Measurements from ENCODE around the gene LUC7L3. TPM values are rescaled to one million over a fixed set of nuclear protein-coding genes. Genes with fewer than 3 reads are reported as not detected.

LUC7L3 gene
- total and polyA plus RNA-seq, 8 donors: 63.4 to 1,211 (median 208) TPM

- Histone ChIP-seq H3K36me3 (peaks cover 0 to 42% (median 22%) of the 10 kb centered on the region in 4 donors), H3K4me1 (peaks cover 11 to 25% (median 19%) of the 10 kb centered on the region in 4 donors), H3K27me3 (no peaks in the 10 kb centered on the region), H3K27ac (peak overlapping the region in 2 of 5 donors; percentile 30 to 34), H3K9me3 (no peaks in the 10 kb centered on the region), H3K4me3 (no peak overlapping the region)
- DNase-seq: no peak
- 59 to 80% (median 75%) methylated on average over 3 of the region's 3 CpGs for WGBS, 5 donors
- TF ChIP-seq POLR2A (IDR thresholded peaks at IDR 0.05) (no peak), POLR2AphosphoS5 (IDR thresholded peaks at IDR 0.05) (no peak), EP300 (IDR thresholded peaks at IDR 0.05) (no peak)
- TF ChIP-seq, protein P1, sequence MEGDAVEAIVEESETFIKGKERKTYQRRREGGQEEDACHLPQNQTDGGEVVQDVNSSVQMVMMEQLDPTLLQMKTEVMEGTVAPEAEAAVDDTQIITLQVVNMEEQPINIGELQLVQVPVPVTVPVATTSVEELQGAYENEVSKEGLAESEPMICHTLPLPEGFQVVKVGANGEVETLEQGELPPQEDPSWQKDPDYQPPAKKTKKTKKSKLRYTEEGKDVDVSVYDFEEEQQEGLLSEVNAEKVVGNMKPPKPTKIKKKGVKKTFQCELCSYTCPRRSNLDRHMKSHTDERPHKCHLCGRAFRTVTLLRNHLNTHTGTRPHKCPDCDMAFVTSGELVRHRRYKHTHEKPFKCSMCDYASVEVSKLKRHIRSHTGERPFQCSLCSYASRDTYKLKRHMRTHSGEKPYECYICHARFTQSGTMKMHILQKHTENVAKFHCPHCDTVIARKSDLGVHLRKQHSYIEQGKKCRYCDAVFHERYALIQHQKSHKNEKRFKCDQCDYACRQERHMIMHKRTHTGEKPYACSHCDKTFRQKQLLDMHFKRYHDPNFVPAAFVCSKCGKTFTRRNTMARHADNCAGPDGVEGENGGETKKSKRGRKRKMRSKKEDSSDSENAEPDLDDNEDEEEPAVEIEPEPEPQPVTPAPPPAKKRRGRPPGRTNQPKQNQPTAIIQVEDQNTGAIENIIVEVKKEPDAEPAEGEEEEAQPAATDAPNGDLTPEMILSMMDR (IDR thresholded peaks at IDR 0.05): no peak
- intact Hi-C loops (cut with DNase I; ENCODE audit: low total_unique reads): no loop called here
These were observed 44.2 kb upstream of the LUC7L3 start for GRCh38 chr17:50675190-50675589.

DNA sequence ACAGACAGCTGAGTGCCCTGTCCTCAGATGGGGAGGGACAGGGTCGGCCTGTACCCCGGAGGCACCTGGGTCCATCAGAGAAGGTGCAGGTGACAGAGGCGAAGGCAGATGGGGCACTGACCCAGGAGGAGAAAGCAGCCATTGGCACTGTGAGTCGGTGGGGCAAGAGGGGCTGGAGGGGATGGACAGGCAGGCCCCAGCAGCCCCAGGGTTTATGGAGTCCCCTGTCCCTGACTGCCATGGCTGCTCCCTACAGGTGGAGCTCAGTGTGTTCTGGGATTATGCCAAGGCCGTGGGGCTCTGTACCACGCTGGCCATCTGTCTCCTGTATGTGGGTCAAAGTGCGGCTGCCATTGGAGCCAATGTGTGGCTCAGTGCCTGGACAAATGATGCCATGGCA is 43.8 kb upstream of the LUC7L3 start:
- 66 to 80% (median 72%) methylated on average over 6 to 7 of the region's 7 CpGs for WGBS, 5 donors
- Histone ChIP-seq H3K4me3 (no peak overlapping the region), H3K9me3 (no peaks in the 10 kb centered on the region), H3K27me3 (no peaks in the 10 kb centered on the region), H3K36me3 (peaks cover 0 to 42% (median 22%) of the 10 kb centered on the region in 4 donors), H3K27ac (peak overlapping the region in 2 of 5 donors; percentile 30 to 34), H3K4me1 (peaks cover 11 to 28% (median 20%) of the 10 kb centered on the region in 4 donors)
- intact Hi-C loops (cut with DNase I; ENCODE audit: low total_unique reads): no loop called here
- no peak for TF ChIP-seq EP300 (IDR thresholded peaks at IDR 0.05)
- TF ChIP-seq, protein P1 (IDR thresholded peaks at IDR 0.05): no peak
- TF ChIP-seq POLR2A (IDR thresholded peaks at IDR 0.05): no peak
- TF ChIP-seq POLR2AphosphoS5 (IDR thresholded peaks at IDR 0.05): no peak
- DNase-seq: peak in 1 of 2 donors; percentile 65

GRCh38 chr17:50676065-50676975 is 43.1 kb upstream of the LUC7L3 start:
- H3K27me3 ChIP-seq: no peaks in the 10 kb centered on the region
- H3K4me3 ChIP-seq: no peak overlapping the region
- H3K4me1 ChIP-seq: peaks cover 14 to 30% (median 25%) of the 10 kb centered on the region in 4 donors
- no peak for TF ChIP-seq POLR2AphosphoS5 (IDR thresholded peaks at IDR 0.05)
- TF ChIP-seq, protein P1 (IDR thresholded peaks at IDR 0.05): no peak
- TF ChIP-seq POLR2A (IDR thresholded peaks at IDR 0.05): no peak
- TF ChIP-seq EP300 (IDR thresholded peaks at IDR 0.05): no peak
- DNase-seq: no peak
- no peaks in the 10 kb centered on the region for H3K9me3 ChIP-seq
- intact Hi-C loops (cut with DNase I; ENCODE audit: low total_unique reads): no loop called here
- peaks cover 0 to 42% (median 22%) of the 10 kb centered on the region in 4 donors for H3K36me3 ChIP-seq
- WGBS, 5 donors: 86 to 90% (median 88%) methylated on average over 24 of the region's 24 CpGs
- no peak overlapping the region for H3K27ac ChIP-seq

DNA sequence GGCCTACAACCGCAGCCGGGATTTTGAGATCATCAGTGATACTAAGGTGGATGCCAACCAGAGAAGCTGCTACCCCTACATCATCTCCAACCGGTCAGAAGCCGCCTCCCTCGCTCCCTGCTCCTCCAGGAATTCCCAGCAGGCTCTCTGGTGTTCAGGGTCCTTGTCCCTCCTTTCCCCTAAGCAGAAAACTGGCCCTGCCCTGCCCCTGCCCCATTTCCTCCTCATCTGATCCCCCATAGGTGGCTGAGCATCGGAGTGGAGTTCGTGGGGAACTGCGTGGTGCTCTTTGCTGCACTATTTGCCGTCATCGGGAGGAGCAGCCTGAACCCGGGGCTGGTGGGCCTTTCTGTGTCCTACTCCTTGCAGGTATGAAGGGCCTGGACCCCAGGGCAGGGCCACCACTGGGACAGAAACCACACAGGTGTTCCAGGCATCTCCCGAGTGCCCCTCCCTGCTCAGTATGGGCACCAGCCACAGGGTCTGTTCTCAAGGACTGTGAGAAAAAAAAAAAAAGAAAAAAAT is 41.5 kb upstream of the LUC7L3 start:
- no peak for DNase-seq
- Histone ChIP-seq H3K27ac (no peak overlapping the region), H3K36me3 (peaks cover 0 to 38% (median 22%) of the 10 kb centered on the region in 4 donors), H3K4me1 (peaks cover 19 to 43% (median 34%) of the 10 kb centered on the region in 4 donors), H3K27me3 (no peaks in the 10 kb centered on the region), H3K4me3 (no peak overlapping the region), H3K9me3 (no peaks in the 10 kb centered on the region)
- intact Hi-C loops (cut with DNase I; ENCODE audit: low total_unique reads): no loop called here
- TF ChIP-seq POLR2A (IDR thresholded peaks at IDR 0.05) (no peak), EP300 (IDR thresholded peaks at IDR 0.05) (no peak), POLR2AphosphoS5 (IDR thresholded peaks at IDR 0.05) (no peak)
- TF ChIP-seq, protein P1 (IDR thresholded peaks at IDR 0.05): no peak
- 87 to 94% (median 92%) methylated on average over 11 to 12 of the region's 12 CpGs for WGBS, 5 donors

Data from stomach (tissue), 9 donors.